Measurements from ENCODE around the gene PRR14L.
"Not testable (repeated sequence)": the region's sequence is repeated elsewhere in the genome, so short reads cannot be mapped to it uniquely, and the experiment has no call there.

Gene PRR14L

GRCh38 chr22:31681349-31682345, 68.3 kb downstream of the PRR14L start:
- DNase-seq = no peak

- DNase-seq = no peak
Measured at GRCh38 chr22:31680861-31681341, 69.0 kb downstream of the PRR14L start.

- DNase-seq = no peak
Measured at GRCh38 chr22:31678748-31679147, 71.2 kb downstream of the PRR14L start.

- peak in 1 of 3 experiments; percentile 54 for DNase-seq
Measured at GRCh38 chr22:31676700-31677099, 73.2 kb downstream of the PRR14L start.

- DNase-seq = not testable (repeated sequence)
Measured at GRCh38 chr22:31674219-31674618, 75.7 kb downstream of the PRR14L start.

- not testable (repeated sequence) for DNase-seq
Measured at GRCh38 chr22:31668849-31669248, 81.1 kb downstream of the PRR14L start.

GRCh38 chr22:31662668-31663037, 87.3 kb downstream of the PRR14L start:
- no peak for DNase-seq

- DNase-seq = peak; percentile 93 to 96 (median 94)
Measured at GRCh38 chr22:31661851-31662667, 87.9 kb downstream of the PRR14L start, which contains the start of gene PISD. Gene PISD, minus strand, starts transcription at chr22:31662215. Its CDS starts 7 bp downstream, at chr22:31662208.

- DNase-seq = not testable (repeated sequence)
Measured at GRCh38 chr22:31660860-31661341, 89.0 kb downstream of the PRR14L start.

- no peak for DNase-seq
Measured at GRCh38 chr22:31659246-31659645, 90.7 kb downstream of the PRR14L start.

GRCh38 chr22:31654408-31654807, 95.5 kb downstream of the PRR14L start:
- no peak for DNase-seq

- no peak for DNase-seq
Measured at GRCh38 chr22:31653944-31654343, 96.0 kb downstream of the PRR14L start.

GRCh38 chr22:31652911-31653684, 96.8 kb downstream of the PRR14L start:
- DNase-seq = peak in 1 of 3 experiments; percentile 4

GRCh38 chr22:31652088-31652487, 97.8 kb downstream of the PRR14L start:
- no peak for DNase-seq

GRCh38 chr22:31651664-31652063, 98.3 kb downstream of the PRR14L start:
- no peak for DNase-seq

GRCh38 chr22:31650391-31650790, 99.5 kb downstream of the PRR14L start:
- no peak for DNase-seq

- no peak for DNase-seq
Measured at GRCh38 chr22:31647523-31648320, 102.2 kb downstream of the PRR14L start.

- no peak for DNase-seq
Measured at GRCh38 chr22:31647066-31647465, 102.9 kb downstream of the PRR14L start.

- DNase-seq = no peak
Measured at GRCh38 chr22:31646186-31647019, 103.5 kb downstream of the PRR14L start.

- DNase-seq = no peak
Measured at GRCh38 chr22:31639436-31640039, 110.4 kb downstream of the PRR14L start.

Data from NCI-H1417 (cell line).